ENCODE measurements around the gene LASP1. TPM values are rescaled to one million over a fixed set of nuclear protein-coding genes. Genes with fewer than 3 reads are reported as not detected.

LASP1 gene
- total and polyA plus RNA-seq, 8 donors: 141 to 175 (median 156) TPM

DNA sequence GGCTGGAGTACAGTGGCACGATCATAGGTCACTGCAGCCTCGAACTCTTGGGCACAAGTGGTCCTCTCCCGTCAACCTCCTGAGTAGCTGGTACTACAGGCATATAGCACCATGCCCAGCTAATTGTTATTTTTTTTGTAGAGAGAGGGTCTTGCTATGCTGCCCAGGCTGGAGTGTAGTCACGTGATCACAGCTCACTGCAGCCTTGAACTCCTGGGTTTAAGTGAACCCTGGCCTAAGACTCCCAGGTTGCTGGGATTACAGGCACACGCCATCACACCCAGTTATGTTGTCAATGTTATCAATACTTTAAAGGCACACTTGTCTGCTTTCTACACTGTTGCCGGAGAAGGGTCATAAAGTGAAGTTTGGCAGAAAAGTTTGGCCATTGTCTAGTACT, 33.5 kb downstream of the LASP1 start:
- DNase-seq: no peak
- Histone ChIP-seq H3K9me3 (no peaks in the 10 kb centered on the region), H3K27ac (peak overlapping the region in 1 of 2 donors; percentile 86), H3K27me3 (no peaks in the 10 kb centered on the region), H3K36me3 (peaks cover 0 to 59% of the 10 kb centered on the region in 2 donors), H3K4me1 (peaks cover 28 to 98% of the 10 kb centered on the region in 2 donors), H3K4me3 (no peak overlapping the region)
- TF ChIP-seq, protein P1, sequence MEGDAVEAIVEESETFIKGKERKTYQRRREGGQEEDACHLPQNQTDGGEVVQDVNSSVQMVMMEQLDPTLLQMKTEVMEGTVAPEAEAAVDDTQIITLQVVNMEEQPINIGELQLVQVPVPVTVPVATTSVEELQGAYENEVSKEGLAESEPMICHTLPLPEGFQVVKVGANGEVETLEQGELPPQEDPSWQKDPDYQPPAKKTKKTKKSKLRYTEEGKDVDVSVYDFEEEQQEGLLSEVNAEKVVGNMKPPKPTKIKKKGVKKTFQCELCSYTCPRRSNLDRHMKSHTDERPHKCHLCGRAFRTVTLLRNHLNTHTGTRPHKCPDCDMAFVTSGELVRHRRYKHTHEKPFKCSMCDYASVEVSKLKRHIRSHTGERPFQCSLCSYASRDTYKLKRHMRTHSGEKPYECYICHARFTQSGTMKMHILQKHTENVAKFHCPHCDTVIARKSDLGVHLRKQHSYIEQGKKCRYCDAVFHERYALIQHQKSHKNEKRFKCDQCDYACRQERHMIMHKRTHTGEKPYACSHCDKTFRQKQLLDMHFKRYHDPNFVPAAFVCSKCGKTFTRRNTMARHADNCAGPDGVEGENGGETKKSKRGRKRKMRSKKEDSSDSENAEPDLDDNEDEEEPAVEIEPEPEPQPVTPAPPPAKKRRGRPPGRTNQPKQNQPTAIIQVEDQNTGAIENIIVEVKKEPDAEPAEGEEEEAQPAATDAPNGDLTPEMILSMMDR (IDR thresholded peaks at IDR 0.05): no peak
- intact Hi-C loops (cut with DNase I): no loop called here
- ATAC-seq: no peak

DNA sequence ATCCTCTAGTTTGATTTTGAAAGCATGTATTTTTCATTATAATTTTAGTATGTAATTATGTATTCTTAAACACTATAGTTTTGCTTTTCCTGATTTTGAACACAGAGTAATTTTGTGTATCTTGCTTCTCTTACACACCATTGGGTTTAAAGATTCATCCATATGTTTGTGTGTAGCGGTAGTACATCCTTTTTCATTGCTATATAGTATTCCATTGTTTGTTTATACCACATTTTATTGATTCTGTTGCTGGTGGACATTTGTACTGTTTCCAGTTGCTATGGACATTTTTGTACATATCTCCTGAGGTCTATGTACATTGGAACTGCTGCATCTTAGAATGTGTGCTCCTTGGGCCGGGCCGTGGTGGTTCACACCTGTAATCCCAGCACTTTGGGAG, 35.0 kb downstream of the LASP1 start:
- Histone ChIP-seq H3K4me1 (peaks cover 20 to 97% of the 10 kb centered on the region in 2 donors), H3K27me3 (no peaks in the 10 kb centered on the region), H3K36me3 (peaks cover 0 to 54% of the 10 kb centered on the region in 2 donors), H3K4me3 (no peak overlapping the region), H3K9me3 (no peaks in the 10 kb centered on the region), H3K27ac (no peak overlapping the region)
- intact Hi-C loops (cut with DNase I): no loop called here
- no peak for DNase-seq
- TF ChIP-seq, protein P1 (IDR thresholded peaks at IDR 0.05): no peak
- ATAC-seq: no peak

DNA sequence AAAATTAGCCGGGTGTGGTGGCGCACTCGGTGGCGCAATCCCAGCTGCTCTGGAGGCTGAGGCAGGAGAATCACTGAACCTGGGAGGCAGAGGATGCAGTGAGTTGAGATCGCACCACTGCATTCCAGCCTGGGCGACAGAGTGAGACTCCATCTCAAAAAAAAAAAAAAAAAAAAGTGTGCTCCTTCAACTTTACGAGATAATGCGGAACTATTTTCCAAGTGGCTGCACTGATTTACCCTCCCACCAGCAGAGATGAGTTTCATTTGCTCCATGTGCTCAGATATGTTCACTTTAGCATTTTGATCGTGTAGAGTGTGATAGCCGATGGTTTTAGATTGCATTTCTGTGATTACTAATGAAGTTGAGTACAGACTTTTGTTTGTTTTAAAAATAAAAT, 35.5 kb downstream of the LASP1 start:
- H3K27ac ChIP-seq: no peak overlapping the region
- no peak for ATAC-seq
- H3K27me3 ChIP-seq: no peaks in the 10 kb centered on the region
- no peak for DNase-seq
- TF ChIP-seq, protein P1 (IDR thresholded peaks at IDR 0.05): no peak
- peaks cover 19 to 97% of the 10 kb centered on the region in 2 donors for H3K4me1 ChIP-seq
- no peak overlapping the region for H3K4me3 ChIP-seq
- intact Hi-C loops (cut with DNase I): no loop called here
- H3K36me3 ChIP-seq: peaks cover 0 to 58% of the 10 kb centered on the region in 2 donors
- H3K9me3 ChIP-seq: no peaks in the 10 kb centered on the region

DNA sequence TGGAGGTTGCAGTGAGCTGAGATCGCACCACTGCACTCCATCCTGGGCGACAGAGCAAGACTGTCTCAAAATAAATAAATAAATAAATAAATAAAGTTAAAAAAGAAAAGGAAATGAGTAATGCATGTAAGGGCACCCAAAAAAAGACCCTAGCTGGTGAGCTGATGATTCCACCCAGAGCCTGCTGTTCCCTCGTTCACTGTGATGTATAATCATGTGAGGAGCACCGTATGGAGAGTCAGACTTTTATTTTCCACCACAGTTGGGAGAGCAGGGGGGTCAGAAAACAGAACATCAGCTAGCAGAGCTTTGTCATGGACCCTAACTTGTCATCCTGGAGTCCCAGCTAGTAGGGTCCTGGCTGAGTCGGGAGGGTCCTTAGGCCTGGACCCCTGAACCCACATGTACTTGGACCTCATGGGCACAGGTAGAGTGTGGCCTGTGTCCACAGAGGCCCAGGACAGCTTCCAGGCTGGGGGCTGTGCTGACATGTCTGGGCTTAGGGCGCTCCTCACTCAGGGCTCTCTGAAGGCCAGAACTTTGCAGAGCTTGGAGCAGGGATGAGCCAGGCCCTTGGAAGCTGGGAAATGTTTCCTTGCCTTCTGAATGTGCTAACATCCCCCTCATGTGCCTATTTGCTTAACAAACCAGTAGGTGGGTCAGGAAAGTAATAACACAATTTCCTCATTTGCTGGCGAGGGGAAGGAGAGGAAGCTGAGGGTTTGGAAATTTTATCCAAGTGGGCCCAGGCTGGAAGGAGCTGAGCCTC, 36.8 kb downstream of the LASP1 start:
- no peaks in the 10 kb centered on the region for H3K27me3 ChIP-seq
- TF ChIP-seq, protein P1 (IDR thresholded peaks at IDR 0.05): no peak
- DNase-seq (peak in 1 of 4 donors; percentile 40), ATAC-seq (no peak)
- peaks cover 14 to 93% of the 10 kb centered on the region in 2 donors for H3K4me1 ChIP-seq
- H3K27ac ChIP-seq: peak overlapping the region in 1 of 2 donors; percentile 71
- no peak overlapping the region for H3K4me3 ChIP-seq
- peaks cover 0 to 68% of the 10 kb centered on the region in 2 donors for H3K36me3 ChIP-seq
- intact Hi-C loops (cut with DNase I): no loop called here
- H3K9me3 ChIP-seq: no peaks in the 10 kb centered on the region

DNA sequence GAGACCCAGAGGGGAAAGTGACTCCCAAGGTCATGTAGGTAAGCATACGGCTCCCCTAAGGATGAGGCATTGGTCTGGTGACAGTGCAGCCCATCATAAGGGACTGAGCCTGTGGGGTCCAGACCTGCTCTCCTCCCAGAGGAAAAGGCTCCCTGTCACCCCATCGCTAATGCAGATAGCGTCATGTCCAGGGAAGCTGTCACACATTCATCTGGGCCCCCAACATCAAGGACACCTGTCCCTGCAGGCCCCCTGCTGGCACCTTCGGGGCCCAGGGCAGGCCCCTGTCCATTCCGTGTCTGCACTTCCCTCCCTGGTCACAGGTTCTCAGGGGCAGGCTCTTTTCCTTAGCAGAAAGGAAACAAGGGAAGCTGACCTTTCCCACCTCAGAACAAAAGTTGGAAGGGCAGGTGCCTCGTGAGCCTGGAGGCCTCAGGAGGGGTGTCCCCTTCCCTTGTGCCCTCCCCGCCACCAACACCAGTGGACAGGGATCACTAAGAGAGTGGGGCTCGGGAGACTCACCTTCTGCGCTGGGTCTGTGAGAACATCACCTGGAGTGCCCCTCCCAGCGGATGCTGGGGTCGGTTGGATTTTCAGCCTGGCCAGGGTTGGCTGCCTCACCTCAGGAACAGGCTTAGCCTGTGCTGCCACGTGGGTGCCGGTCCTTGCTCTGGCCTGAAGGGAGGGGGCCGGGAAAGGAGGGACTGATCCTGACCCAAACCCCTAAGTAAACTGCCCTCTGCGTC, 38.2 kb downstream of the LASP1 start:
- no peak overlapping the region for H3K4me3 ChIP-seq
- H3K27me3 ChIP-seq: no peaks in the 10 kb centered on the region
- H3K4me1 ChIP-seq: peaks cover 19 to 89% of the 10 kb centered on the region in 2 donors
- TF ChIP-seq, protein P1 (IDR thresholded peaks at IDR 0.05): no peak
- H3K9me3 ChIP-seq: no peaks in the 10 kb centered on the region
- H3K36me3 ChIP-seq: peaks cover 0 to 75% of the 10 kb centered on the region in 2 donors
- DNase-seq: peak in 1 of 4 donors; percentile 63
- peak overlapping the region; percentile 3 to 71 for H3K27ac ChIP-seq
- intact Hi-C loops (cut with DNase I): no loop called here
- no peak for ATAC-seq
